ENCODE results near the gene ATP6V1C2.

The ATP6V1C2 gene

DNA sequence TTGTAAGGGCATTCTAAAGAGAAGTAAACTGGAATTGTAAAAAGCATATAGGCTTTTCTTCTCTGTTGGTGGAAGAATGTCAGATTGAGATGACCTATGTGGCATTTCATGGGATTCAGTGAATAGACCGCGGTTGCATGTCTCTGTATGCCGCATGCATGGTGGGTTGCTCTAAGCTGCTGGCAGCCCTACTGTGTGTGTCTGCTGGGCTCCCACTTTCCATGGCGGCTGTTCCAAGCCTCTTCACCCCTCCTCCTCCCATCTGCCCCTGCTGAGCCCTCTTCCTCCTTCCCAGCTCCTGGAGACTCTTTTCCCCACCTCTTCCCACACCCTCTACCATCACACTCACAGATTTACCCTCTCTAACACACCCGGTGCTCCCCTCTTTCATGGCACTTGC, 12.6 kb downstream of the ATP6V1C2 start:
- no peak for DNase-seq

DNA sequence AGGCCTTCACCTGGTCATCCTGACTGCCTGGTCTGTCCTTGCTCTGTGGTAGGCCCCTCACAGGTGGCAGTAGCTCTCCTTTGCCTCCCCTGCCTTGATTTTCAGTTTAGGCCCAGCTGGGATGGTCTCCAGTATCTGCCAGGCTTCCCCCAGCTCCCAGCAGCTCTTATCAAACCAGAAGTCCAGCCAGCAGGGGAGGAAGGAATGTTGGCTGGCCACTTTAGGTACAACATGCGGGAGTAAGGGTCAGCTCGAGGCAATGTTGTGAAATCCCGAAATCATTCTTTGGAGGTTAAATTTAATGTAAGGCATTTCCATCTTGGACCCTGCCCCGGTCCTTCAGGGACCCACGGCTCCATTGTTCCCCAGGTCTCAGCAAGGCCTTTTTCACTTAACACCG, 16.8 kb downstream of the ATP6V1C2 start:
- DNase-seq, result no peak

DNA sequence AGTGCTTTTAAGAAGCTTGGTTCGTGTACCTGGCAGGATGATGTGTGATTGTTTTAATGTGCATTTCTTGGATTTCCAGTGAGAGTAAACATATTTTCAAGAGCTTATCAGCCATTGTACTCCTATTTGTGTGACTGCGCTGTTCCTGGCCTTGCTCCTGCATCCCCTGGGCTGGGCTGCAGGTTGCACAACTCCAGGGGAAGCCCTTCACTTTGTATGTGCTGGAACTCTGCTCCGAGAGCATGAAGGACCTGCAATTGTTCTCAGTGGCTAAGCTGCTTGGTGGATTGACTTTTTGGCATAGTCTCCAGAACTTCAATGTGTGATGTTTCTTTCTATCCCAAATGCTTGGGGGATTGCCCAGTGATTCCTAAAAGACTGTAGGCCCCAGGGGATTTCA, 18.8 kb downstream of the ATP6V1C2 start:
- DNase-seq, result no peak

DNA sequence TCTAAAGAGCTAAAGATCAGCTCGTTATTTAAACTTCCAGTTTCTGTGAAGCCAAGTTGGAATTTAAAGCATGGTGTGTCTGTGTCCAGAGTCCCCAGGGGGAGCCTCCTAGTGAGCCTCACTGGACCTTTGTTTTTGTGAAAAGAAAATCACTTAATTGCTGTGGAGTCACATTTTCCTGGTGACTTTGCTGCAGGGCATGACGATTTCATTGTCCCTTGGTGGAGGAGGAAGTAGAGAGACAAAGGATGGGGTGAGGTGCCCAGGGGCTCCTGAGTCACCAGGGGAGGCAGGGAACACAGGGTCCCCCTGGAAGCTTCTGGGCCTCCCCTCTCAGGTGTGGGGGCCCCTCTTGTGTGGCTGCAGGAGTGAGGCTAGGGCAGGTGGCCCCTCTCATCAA, 19.7 kb downstream of the ATP6V1C2 start:
- DNase-seq, result no peak

DNA sequence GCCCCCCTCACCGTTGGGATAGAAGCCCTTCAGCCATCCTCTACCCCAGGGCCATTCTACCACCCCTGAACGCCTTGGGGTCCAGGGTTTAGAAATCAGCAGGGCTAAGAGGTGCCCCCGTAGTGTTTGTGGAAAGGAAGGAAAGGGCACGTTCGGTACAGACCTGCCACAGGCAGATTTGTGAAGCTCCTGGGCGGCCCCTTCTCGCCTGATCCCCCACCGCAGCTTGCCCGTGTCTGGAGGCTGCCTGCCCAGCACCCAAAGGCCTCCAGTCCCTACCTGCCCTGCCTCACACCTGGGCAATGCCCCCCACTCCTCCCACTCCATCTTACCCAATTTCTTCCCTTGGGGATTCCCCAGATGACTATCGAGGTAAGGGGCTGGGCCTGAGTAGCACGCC, 21.2 kb downstream of the ATP6V1C2 start:
- no peak for DNase-seq

DNA sequence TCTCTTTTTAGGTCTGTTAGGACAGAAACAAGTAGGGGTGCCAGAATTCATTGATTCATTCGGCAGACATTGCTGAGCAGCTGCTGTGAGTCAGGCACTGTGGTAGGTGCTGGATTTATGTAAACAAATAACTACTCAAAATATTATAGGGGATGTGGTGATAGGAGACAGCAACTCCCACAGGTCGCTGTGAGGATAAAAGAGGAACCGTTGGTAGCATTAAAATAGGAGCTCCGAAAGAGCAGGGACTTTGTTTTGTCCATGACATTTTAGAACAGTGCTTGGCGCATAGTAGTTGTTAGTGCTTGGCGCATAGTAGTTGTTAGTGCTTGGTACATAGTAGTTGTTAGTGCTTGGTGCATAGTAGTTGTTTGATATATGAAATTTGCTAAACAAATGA, 29.2 kb downstream of the ATP6V1C2 start:
- DNase-seq, result no peak

DNA sequence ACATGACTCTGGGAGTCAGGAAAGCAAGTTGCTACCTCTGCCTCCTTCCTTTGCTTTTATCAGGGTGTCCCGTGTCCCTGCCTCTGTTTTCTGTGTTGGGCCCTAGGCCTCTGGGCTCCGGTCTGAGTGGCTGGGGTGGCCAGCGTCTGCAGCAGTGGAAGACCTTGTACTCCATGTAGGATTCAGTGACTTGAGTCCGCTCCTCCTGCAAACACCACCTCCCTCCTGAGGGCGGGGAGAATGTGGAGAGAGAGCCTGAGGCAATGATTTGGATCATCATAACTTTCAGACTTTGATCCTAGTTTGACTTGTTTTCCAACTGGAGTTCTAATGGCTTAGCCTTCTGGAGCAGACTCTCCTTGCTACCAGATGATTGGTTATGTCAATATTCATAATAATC, 30.8 kb downstream of the ATP6V1C2 start:
- no peak for DNase-seq

DNA sequence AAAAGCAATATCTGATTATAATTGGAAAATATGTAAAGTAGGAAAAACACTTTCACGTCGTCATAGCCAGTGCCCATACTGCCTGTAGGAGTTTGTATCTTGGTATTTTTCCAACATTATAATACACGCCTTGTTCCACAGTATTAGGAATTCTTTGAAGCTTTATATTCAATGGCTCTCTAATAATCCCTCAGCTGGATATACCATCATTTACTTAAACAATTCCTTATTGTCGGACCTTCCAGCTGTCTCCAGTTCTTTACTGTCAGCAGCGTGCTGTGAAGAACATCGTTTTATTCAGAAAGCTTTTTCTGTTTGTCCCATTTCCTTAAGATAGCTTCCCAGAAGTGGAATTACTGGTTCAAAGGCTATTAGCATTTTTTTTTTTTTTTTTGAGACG, 31.7 kb downstream of the ATP6V1C2 start:
- DNase-seq, result no peak

DNA sequence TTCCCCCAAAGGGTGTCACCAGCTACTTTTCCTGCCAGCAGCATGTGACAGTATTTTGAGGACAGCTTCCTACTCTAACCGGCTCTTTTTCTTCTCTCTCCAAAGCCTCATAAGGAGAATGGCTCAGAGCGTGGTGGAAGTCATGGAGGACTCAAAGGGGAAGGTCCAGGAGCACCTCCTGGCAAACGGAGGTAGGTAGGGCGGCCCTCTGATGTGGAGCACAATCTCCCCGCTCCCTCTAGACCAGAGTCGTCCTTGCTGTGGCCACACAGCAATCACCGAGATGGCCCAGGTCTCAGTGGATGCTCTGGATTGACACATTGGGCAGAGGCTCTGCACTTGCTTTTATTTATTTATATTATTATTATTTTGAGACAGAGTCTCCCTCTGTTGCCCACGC, 32.4 kb downstream of the ATP6V1C2 start:
- DNase-seq, result no peak

DNA sequence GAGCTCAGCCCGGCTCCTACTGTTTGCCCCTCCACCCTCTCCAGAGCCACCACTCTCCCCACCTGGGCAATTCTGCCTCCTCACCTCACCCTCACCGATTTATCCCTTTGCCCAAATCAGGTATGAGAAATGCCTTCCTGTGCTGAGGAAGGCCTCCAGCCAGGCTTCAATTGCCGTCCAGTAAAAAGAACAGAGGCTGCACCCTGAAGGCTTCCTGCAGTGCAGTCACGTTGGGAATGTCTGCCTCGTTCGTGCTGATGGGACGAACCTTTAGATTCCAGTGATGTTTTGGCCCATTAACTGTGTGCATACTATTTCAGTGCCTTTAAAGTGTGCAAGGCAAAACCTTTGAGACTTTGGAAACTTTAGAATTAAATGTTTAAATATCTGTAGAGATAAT, 34.2 kb downstream of the ATP6V1C2 start:
- DNase-seq, result no peak

DNA sequence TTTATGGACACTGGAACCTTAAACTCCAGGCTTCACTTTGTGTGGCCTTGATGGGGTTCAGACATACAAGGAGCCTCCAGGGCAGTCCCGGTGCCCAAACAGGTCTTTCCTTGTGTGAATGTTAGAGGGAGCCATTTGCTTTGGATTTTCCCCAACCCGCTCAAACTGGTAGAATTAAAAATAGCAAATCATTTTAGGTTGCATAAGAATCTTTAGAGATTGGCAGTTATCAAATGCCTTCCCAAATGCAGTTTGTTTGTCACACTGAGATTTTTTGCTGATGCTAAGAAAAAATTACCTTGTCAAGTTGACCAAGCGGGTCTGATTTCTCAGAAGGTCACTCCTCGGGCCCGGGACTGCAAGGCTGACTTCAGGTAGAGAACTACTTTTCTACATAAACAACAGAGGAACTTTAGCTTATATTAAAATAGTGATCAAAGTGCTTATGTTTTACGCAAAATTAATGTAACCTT, 36.4 kb downstream of the ATP6V1C2 start:
- DNase-seq, result no peak

DNA sequence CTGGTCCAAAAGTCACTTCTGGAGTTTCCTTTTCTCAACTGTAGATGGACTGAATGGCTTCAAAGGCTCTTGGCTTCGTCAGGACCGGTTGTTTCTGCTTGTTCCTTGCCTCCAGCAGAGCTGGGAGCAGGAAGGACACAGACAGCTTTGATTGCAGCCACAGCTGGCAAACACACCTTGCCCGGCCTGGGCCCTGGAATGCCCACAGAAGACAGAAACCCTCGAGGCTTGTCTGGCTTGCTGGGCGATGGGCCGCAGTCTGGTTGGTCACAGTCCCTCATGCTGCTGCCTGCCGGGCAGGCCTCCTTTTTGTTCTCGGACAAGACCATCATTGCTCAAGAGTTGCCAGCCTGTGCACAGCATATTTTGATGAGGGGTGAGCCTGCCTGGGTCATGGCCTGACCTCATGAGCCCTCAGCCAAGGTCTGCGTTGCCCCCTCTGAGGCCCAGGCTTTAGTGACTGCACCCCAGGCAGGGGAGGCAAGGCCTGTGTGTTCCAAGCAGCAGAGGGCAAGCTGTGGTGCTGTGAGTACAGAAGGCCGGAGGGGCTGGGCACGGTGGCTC, 37.8 kb downstream of the ATP6V1C2 start:
- no peak for DNase-seq

DNA sequence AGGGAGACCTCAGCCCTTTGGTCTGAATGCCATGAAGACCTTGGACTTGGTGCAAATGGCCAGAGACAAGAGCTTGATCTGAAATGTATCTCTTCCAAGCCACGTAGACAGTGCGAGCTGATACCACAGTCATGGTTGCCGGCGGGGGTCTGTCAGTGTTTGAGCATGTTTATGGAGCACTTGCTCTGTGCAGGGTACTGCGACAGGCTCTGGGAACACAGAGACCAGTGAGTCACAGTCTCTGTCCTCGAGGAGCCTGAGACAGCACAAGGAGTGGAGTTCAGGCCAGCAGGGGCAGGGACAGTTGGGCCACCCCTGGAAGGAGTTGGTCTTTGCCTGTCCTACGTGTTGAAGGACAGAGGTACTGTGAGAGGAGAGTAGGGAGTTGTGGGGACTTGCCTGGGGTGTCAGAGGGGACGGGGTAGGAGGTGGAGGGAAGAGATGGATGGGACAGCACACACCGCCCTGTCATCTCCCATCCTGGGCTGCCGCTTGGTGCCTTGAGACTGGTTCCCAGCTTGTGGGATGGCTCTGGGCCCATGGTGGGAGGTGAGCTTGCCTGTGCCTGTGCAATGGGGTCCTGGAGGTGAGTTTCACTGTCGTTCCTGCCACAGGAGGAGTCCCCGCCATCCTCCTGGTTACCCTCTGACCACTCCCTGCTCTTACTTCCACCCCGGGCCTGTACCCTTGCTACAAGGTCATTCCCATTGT, 39.5 kb downstream of the ATP6V1C2 start:
- DNase-seq, result no peak

DNA sequence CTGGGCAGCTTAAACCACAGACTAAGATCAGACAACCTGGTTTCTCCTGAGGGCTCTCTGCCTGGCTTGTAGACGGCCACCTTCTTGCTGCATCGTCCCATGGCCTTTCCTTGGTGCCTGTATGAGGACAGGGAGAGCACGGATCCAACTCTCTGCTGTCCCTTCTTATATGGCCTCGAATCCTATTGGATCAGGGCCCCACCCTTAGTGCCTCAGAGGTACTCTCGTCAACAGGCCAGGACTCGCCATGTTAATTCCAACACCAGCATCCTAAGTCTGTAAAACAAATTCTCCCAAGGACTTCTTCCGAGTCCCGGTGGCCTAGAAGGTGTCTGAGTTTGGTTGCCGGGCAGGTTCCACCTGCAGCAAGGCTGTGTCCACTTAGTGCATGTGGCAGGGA, 40.2 kb downstream of the ATP6V1C2 start:
- no peak for DNase-seq

DNA sequence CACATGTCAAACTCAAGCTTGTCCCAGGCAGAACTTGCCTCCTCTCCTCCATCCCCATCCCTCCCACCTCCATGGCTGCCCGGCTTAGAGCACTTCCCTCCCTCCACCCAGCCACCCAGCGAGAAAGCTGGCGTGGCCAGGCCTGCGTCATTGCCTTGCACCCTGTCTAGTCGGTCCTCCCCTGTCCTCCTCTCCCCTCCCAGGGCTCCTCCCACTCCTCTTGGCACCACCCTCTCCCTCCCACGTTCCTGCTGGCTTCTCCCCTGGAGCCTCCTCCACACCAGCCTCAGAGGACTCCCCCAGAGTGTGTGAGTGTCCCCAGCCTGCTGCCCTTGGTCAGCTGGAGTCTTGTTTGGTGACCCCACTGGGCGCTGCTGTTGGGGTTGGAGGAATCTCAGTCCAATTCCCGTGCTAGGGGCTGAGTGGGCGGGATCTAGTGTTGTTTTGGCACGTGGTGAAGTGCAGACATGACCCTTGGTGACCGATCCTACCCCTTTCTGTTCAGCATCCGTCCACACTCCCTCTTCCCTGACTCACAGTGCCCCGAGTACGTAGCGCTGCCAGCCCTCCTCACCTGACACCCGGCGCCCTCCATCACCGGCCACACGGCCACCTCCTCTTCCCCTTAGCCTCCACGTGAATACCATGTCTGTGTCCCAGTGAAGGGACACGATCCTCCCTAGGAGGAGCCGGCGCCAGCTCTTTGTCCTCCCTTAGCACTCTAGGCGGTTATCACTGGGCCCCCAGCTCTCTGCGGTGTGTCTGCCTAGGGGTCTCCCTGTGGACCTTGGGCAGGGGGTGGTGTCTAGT, 41.4 kb downstream of the ATP6V1C2 start:
- no peak for DNase-seq

DNA sequence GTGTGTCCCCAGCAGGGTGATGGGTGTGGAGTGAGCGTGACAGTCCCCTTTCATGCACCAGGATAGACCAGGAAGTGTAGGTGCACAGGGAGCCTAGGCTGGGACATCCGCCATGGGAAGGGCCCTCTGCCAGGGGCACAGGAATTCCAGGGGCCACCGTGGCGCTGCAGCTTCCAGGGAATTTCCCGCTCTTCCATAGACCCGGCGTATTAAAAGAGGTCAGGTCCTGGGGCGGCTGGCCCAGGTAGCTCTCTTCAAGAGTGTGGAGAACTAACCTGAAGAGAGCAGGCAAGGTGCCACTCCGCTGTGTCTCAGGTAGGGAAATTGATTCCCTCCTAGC, 42.0 kb downstream of the ATP6V1C2 start:
- no peak for DNase-seq

DNA sequence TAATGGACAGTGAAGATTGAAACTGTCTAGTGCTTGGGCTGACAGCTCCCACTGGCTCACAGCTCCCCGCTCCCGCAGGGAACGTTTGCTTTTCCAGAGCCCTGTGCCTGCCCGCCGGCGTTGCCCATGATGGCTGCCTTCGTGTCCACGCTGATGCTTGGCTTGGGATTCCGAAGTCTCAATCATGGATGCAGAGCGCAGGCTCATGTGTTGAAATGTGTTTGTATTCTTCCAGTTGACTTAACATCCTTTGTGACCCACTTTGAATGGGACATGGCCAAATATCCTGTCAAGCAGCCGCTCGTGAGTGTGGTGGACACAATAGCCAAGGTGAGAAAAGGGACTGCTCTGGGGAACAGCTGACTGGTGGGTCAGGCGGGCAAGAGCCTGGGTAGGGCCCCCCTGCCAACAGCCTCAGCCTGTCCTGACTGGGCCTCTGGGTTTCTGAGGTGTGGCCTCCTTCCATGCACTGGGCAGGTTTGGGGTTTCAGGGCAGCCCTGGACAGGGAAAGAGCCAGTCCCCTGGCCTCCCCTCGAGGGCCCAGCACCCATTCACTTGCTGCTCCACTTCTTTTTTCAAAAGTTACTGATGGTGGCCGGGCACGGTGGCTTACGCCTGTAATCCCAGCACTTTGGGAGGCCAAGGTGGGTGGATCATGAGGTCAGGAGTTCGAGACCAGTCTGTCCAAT, 42.8 kb downstream of the ATP6V1C2 start:
- DNase-seq, result no peak

DNA sequence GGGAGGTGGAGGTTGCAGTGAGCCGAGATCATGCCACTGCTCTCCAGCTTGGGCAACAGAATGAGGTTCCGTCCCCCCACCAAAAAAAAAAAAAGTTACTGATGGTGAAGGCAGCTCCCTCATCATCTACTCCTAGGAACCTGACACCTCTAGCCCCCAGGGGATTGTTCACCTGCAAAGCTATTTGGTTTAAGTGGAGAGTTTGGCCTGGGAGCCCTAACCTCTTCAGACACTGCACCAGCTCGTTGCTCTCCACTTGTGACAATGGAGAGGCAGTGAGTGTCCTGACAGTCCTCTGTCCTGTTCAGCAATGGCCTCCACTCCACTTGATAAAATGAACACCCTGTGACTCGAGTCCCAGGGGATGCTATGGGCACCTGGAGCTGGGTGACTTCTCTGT, 43.5 kb downstream of the ATP6V1C2 start:
- no peak for DNase-seq

DNA sequence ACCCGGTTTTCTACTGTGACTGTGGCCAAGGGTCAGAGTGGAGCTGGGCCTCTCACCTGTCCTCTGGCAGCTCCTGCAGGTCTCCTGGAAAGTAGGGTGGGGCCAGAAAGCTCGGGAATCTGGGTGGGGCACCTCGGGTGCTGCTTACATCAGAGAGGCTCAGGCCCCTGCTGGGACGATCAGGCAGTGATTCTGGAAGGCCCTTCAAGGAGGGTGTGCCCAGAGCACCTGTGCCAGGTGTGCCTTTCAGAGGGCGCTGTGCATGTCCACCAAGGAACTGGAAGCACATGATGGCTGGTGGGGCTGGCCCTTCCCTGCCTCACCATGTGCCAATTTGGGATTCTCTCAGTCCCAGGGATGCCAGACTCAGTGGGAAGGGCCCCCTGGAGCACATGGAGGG, 44.0 kb downstream of the ATP6V1C2 start:
- DNase-seq, result no peak

DNA sequence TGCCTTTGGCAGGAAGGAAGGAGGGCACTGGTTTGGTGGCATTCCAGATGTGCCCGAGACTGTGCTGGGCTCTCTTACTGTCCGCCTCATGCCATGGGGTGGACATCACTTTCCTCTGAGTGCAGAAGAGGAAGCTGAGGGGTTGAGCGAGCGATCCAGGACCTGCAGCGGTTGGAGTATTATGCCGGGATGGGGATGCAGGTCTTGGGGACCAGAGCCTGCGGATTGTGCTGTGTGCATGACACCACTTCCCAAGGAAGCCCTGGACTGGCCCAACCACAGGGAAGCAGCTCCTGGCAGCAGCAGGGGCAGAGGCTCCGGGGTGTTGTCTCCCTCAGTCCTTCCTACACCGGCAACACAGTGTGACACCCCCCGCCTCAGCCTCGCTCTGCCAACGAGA, 44.5 kb downstream of the ATP6V1C2 start:
- no peak for DNase-seq

DNA sequence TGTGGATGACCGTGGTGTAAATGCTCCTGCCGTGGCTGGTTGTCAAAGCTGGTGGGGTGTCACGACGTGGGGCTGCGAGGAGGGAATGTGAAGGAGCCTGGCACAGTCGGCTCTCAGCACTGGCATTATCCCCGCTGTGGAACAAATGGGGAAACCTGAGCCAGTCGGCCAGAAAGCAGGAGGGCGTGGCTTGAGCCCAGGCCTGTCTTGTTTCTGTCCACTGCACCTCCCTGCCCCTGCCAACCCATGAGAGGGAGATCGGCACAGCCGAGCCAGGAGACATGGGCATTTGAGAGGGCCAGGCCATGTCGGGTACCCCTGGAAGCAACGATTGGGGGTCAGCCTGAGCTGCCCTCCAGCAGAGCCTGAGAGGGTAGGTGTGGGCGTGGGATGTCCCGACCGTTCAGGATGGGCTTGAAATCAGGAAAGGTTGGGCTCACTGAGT, 46.7 kb downstream of the ATP6V1C2 start:
- DNase-seq, result no peak

DNA sequence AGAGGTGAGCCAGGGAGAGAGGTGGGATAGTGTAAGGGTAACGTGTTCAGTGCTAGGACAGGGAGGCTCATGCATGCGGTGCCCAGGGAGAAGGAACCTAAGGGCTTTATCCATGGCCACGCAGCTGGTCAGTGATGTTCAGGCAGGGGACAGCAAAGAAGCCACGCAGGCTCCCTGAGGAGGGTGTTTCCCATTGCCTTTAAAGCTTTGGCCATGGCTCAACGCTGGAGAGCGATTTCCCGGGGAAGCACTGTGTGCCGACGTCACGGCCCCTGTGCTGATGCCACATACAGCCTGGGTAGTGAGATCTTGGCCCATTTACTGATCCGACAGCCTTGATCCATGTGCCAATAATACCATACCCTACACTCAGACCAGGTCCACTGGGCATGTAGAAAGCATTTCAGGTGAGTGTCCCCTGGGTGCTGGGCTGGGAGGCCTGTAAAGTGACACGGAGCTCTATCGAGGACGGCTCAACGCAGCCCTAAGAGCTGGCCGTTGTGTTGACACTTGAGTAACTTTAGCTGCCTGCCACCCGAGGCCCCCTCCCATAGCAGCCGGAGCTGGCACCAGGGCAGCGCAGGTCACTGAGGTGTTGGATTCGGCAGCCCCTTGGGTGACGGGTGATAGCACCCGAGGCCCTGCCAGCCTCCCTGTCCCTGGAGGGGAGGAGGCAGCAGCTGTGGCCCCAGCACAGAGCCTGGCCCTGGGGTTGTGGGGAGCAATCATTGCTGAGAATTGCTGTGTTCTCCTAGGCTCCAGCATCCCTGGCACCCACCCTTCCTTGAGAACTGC, 49.7 kb downstream of the ATP6V1C2 start:
- no peak for DNase-seq

DNA sequence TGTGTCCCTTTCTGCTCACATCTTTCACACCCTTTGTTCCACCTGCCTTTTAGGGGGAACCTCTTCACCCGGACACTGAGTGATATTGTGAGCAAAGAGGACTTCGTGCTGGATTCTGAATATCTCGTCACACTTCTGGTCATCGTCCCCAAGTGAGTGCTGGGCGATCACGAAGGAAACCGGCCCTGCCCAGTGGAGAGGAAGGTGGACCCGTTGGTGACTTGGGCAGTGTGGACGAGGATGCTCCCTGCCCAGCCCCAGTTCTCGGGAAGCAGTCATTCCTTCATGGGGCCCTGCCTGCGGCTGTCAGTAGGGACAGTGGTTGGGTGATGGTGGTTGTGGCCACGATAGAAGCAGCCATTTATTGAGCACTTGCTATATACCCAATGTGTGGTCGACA, 50.4 kb downstream of the ATP6V1C2 start:
- DNase-seq, result no peak
